SK-N-SH (cell line): ENCODE data around the gene HMBS. TPM values are rescaled to one million over a fixed set of nuclear protein-coding genes. Genes with fewer than 3 reads are reported as not detected.

Source experiments
- CTCF ChIA-PET: fragments of 300-600, 350-600 bp; formaldehyde crosslinking; extraction: SDS; loops from one replicate; lab custom pipeline; 2021; lab: Yijun Ruan, JAX
- POLR2A ChIA-PET: fragments of 350-600 bp; sonication (Branson Sonifier 250); formaldehyde crosslinking; extraction: SDS; loops from one replicate; lab custom pipeline; 2020; ENCODE audit warnings: antibody characterized with exemption, inconsistent platforms; lab: Yijun Ruan, JAX
- DNase-seq: peaks from one replicate; pipeline ENCODE4 v3.0.0; 2012
- H2AFZ ChIP-seq: fragments of 200-600 bp; sonication (generic); 2 replicates; pipeline ENCODE4 v1.8.1; 2016; ENCODE audit warnings: antibody characterized with exemption, mild to moderate bottlenecking, low read depth
- H3F3A ChIP-seq: fragments of 200-600 bp; sonication (generic); replicated peaks from 2 replicates; pipeline ENCODE3; 2016; ENCODE audit warnings: antibody characterized with exemption, mild to moderate bottlenecking; ENCODE audit not compliant: insufficient read depth
- H3K27ac ChIP-seq, 2 experiments: fragments of 200-500 bp in 1 of 2; fragments of 200-600 bp in 1 of 2; sonication (Bioruptor generic) in 1 of 2; sonication (generic), shearing (Covaris generic) in 1 of 2; 2 replicates each; pipeline versions ENCODE4 v1.5.1 to v1.6.1; 2014 to 2016; ENCODE audit warnings: low read depth in 2 of 2, inconsistent platforms in 1 of 2, low read length in 1 of 2, mild to moderate bottlenecking in 1 of 2, mixed read lengths in 1 of 2
- H3K27me3 ChIP-seq: fragments of 200-600 bp; sonication (generic), shearing (Covaris generic); 2 replicates; pipeline ENCODE4 v1.6.1; 2016; ENCODE audit warnings: mixed run types; ENCODE audit not compliant: insufficient read depth
- H3K36me3 ChIP-seq, 2 experiments: fragments of 200-500 bp in 1 of 2; fragments of 200-600 bp in 1 of 2; sonication (Bioruptor generic) in 1 of 2; sonication (generic) in 1 of 2; replicated peaks in 1 of 2; 2 replicates each; pipeline versions ENCODE3 to v1.5.1; 2014 to 2016; ENCODE audit warnings: low read length in 1 of 2, mild to moderate bottlenecking in 1 of 2; ENCODE audit not compliant: insufficient read depth in 2 of 2, control insufficient read depth in 1 of 2
- H3K4me1 ChIP-seq, 2 experiments: fragments of 200-500 bp in 1 of 2; fragments of 200-600 bp in 1 of 2; sonication (Bioruptor generic) in 1 of 2; sonication (generic), shearing (Covaris generic) in 1 of 2; 2 replicates each; pipeline versions ENCODE4 v1.5.1 to v1.6.1; 2014 to 2016; ENCODE audit warnings: low read depth in 1 of 2, low read length in 1 of 2, mixed run types in 1 of 2; ENCODE audit not compliant: insufficient read depth in 2 of 2, control insufficient read depth in 1 of 2
- H3K4me2 ChIP-seq: fragments of 200-600 bp; sonication (generic), shearing (Covaris generic); 2 replicates; pipeline ENCODE4 v1.6.1; 2017; ENCODE audit warnings: mixed run types
- H3K4me3 ChIP-seq, 2 experiments: fragments of 200-500 bp in 1 of 2; fragments of 200-600 bp in 1 of 2; sonication (Bioruptor generic) in 1 of 2; sonication (generic), shearing (Covaris generic) in 1 of 2; 2 replicates each; pipeline versions ENCODE4 v1.5.1 to v1.8.1; 2014 to 2016; ENCODE audit warnings: low read depth in 2 of 2, inconsistent platforms in 1 of 2, low read length in 1 of 2, mild to moderate bottlenecking in 1 of 2, mixed read lengths in 1 of 2, moderate library complexity in 1 of 2
- H3K79me2 ChIP-seq: fragments of 200-600 bp; sonication (generic); 2 replicates; pipeline ENCODE4 v1.8.1; 2017; ENCODE audit warnings: mild to moderate bottlenecking; ENCODE audit not compliant: insufficient read depth
- H3K9ac ChIP-seq: fragments of 200-600 bp; sonication (generic); 2 replicates; pipeline ENCODE4 v1.6.1; 2017; ENCODE audit warnings: mixed run types
- H3K9me2 ChIP-seq: fragments of 200-600 bp; sonication (generic); 2 replicates; pipeline ENCODE4 v1.6.1; 2017; ENCODE audit warnings: mixed run types
- H3K9me3 ChIP-seq: fragments of 200-600 bp; sonication (generic); 2 replicates; pipeline ENCODE4 v1.6.1; 2017; ENCODE audit warnings: mixed run types, mild to moderate bottlenecking, moderate library complexity
- H4K20me1 ChIP-seq: fragments of 200-600 bp; sonication (generic); 2 replicates; pipeline ENCODE4 v1.6.1; 2017; ENCODE audit warnings: mild to moderate bottlenecking, mixed run types; ENCODE audit not compliant: insufficient read depth
- CHD2 ChIP-seq: fragments of 150-350 bp; IDR thresholded peaks from 2 replicates; pipeline ENCODE4 v1.6.1; 2018; ENCODE audit warnings: low read length; ENCODE audit not compliant: partially characterized antibody
- CTCF ChIP-seq: fragments of 200-600 bp; sonication (generic); IDR thresholded peaks from 2 replicates; pipeline ENCODE4 v1.6.1; 2017; ENCODE audit warnings: antibody characterized with exemption, mild to moderate bottlenecking, moderate library complexity
- EP300 ChIP-seq, 2 experiments: IDR thresholded peaks; 2 replicates each; pipeline versions ENCODE4 v1.4.0 to v1.6.1; 2012; ENCODE audit warnings: borderline replicate concordance in 1 of 2, low read depth in 1 of 2, low read length in 1 of 2
- FOXJ3 ChIP-seq: sonication (generic); formaldehyde crosslinking; IDR thresholded peaks from 2 replicates; pipeline ENCODE4 v1.5.1; 2020; ENCODE audit warnings: mild to moderate bottlenecking, missing genetic modification reagents
- GATA2 ChIP-seq: sonication (generic); formaldehyde crosslinking; IDR thresholded peaks from 2 replicates; pipeline ENCODE4 v1.5.0; 2020; ENCODE audit warnings: mild to moderate bottlenecking, missing genetic modification reagents
- IRF3 ChIP-seq: fragments of 150-350 bp; IDR thresholded peaks from 2 replicates; pipeline ENCODE4 v1.6.1; 2016; ENCODE audit warnings: mild to moderate bottlenecking, low read depth, low read length
- REST ChIP-seq: IDR thresholded peaks from 2 replicates; pipeline ENCODE4 v1.6.1; 2012; ENCODE audit warnings: mild to moderate bottlenecking, low read depth, low read length, moderate library complexity
- SIN3A ChIP-seq: IDR thresholded peaks from 2 replicates; pipeline ENCODE4 v1.6.1; 2012; ENCODE audit warnings: low read depth, mild to moderate bottlenecking, low read length, moderate library complexity, borderline replicate concordance
- SMC3 ChIP-seq: IDR thresholded peaks from 2 replicates; pipeline ENCODE4 v1.6.1; 2012; ENCODE audit warnings: low read depth, low read length, improper control_type of control experiment
- TCF12 ChIP-seq: IDR thresholded peaks from 2 replicates; pipeline ENCODE4 v1.4.0; 2012
- TEAD4 ChIP-seq: IDR thresholded peaks from 2 replicates; pipeline ENCODE4 v1.4.0; 2012; ENCODE audit warnings: mild to moderate bottlenecking, borderline replicate concordance; ENCODE audit not compliant: insufficient read depth
- YY1 ChIP-seq: IDR thresholded peaks from 2 replicates; pipeline ENCODE4 v1.4.0; 2012; ENCODE audit warnings: low read depth, mild to moderate bottlenecking
- WGBS: methylation state at CpG from one replicate; pipeline ENCODE4 v1.1.6; 2017; ENCODE audit warnings: low lambda C conversion rate; 5-methylcytosine and 5-hydroxymethylcytosine counted together
- polyA plus RNA-seq, 3 experiments: library from polyadenylated mRNA; depleted of rRNA; stranded (reverse); fragments of >200 nt; gene quantifications; 2 replicates each; pipeline ENCODE4 v1.2.3, GENCODE V29; 2012

Gene HMBS
- polyA plus RNA-seq, 1 of the 3 experiments (the other 2 are of a cell fraction) = 69.4 TPM

- no peak for TF ChIP-seq SMC3
- no peak for TF ChIP-seq YY1
- no peak for TF ChIP-seq FOXJ3 (CRISPR knock-in tag)
- TF ChIP-seq GATA2 (CRISPR knock-in tag) = no peak
- no peak for TF ChIP-seq EP300 (IDR thresholded peaks at IDR 0.05; ENCODE audit: borderline replicate concordance in 1 of 2, low read depth in 1 of 2, low read length in 1 of 2)
- TF ChIP-seq TCF12 = no peak
- no peak for TF ChIP-seq CTCF
- no peak for TF ChIP-seq IRF3
- TF ChIP-seq SIN3A = no peak
- no peak for TF ChIP-seq REST
- no peak for TF ChIP-seq CHD2
- TF ChIP-seq TEAD4 = no peak
- H3K36me3 ChIP-seq = peaks cover 21 to 30% of the 10 kb centered on the region in 2 experiments
- POLR2A ChIA-PET = interaction anchor here (1.1 kb wide), 1 partner anchor 19 kb away, joined by 4 read pairs; the partner anchor contains the start of gene C2CD2L
Observed at GRCh38 chr11:119087747-119088241, 3.1 kb downstream of the HMBS start.

More at GRCh38 chr11:119087747-119088241, 3.1 kb downstream of the HMBS start:
- no peaks in the 10 kb centered on the region for H3K27me3 ChIP-seq
- H3K4me2 ChIP-seq = no peak overlapping the region
- H2AFZ ChIP-seq = no peak overlapping the region
- H3K9me3 ChIP-seq = no peaks in the 10 kb centered on the region
- peaks cover 29% of the 10 kb centered on the region for H3F3A ChIP-seq
- H3K27ac ChIP-seq = no peak overlapping the region
- H3K9ac ChIP-seq = no peak overlapping the region
- DNase-seq = no peak
- H3K79me2 ChIP-seq = peaks cover 34% of the 10 kb centered on the region
- 100% methylated on average over 2 of the region's 2 CpGs for WGBS
- H3K9me2 ChIP-seq = no peaks in the 10 kb centered on the region
- H3K4me1 ChIP-seq = peaks cover 21 to 22% of the 10 kb centered on the region in 2 experiments; a peak in 2 of 4 replicates
- no peak overlapping the region for H3K4me3 ChIP-seq
- CTCF ChIA-PET = interaction anchor here (1.7 kb wide), 1 partner anchor 250 kb away, joined by 3 read pairs; no protein-coding TSS in a partner anchor
- peaks cover 14% of the 10 kb centered on the region; the same call in 1 of the 2 replicates for H4K20me1 ChIP-seq
